MV-4-11 (cell line): Measurements from ENCODE around the gene PPP1R36.
"Not testable (repeated sequence)": the region's sequence is repeated elsewhere in the genome, so short reads cannot be mapped to it uniquely, and the experiment has no call there.

Source experiments
- DNase-seq: peaks from one replicate; lab custom pipeline; 2025; lab: John Stamatoyannopoulos, UW

Gene PPP1R36

DNA sequence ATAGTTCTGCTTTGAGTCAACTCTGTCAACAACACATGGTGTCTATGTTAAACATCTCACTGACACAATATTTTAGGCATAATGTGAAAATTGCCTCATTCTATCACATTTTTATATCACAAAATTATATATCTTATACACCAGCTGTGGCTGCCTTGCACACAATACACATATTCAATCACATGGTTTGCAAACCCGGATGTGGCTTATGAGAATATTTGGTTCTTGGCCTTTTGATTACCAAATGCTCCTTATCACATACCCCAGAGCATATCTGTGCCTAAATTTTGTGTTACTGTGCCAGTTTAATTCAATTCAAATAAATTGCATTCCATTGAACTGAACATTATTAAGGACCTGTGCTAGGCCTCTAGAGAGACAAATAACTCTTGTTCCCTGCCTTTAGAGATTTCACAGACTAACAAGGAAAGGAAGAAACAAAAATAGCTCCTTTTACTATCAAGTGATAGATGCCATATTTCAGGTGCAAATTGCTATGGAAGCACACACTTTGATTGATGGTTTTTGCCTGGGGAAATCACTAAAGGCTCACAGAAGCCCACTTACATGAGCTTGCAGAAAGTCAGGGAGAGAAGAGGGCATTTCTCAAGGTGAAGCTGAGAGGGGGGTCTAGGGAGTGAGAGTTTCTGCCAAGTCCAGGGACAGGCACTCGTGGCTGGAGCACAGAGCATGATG is 63.4 kb downstream of the PPP1R36 start:
- DNase-seq, result no peak

DNA sequence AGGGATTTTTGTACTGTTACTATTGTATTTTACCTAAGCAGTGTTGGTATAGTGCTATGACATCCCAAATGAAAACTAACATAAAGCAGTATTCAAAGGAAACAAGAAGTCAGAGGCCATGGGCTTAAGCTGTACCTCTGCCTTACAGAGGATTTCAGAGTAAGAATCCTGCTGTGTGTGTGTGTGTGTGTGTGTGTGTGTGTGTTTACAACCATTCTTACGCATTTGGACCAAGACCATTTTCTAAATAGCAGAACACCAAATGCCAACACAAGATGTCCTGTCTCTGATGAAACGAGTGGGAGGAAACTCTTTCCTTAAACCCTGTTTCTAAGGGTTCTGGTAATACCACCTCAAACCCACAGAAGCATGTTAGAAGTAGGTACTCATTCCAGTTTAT is 64.4 kb downstream of the PPP1R36 start:
- no peak for DNase-seq

DNA sequence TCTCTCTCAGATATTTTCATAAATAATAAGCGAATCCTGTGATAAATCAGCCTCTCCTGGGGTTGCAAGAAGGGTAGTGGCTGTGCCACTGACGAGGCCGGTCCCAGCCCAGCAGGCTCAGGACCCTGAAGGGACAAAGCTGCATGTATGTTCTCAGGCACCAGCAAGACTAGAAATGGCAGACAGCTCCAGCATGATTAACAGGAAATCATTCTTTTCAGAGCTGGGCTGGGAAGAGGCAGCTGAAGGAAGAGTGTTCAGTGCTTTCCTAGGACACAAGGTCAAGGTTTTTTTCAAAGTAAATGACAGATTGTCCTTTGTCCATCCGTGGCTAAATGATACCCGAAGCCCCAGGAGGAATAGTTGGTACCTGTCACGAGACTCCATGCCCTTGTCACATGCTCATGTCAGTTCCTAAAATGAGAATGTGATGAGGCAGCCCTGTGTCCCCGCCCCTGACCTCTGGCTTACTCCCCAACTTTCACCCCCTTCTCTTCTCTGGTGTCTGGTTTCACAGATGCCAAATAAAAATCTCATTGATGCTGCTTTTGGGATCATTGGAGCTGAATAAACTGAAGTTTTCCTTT is 65.1 kb downstream of the PPP1R36 start:
- no peak for DNase-seq

DNA sequence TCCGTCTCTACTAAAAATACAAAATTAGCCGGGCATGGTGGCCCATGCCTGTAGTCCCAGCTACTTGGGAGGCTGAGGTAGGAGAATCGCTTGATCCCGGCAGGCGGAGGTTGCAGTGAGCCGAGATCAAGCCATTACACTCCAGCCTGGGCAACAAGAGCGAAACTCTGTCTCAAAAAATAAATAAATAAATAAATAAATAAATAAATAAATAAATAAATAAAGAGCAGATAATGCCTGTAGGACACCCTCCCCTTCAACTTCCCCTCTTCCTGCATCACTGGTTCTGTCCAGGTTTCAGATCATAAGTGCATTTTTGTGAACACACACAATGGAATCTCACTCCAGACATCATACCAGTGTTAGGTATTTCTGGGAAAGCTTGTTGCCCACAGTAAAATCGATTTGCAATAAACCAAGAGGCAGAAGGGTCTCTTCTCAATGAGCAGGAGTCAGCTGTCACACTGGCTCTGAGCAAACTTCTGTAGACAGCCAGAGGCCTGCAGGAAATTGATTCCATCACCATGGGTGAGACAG is 68.2 kb downstream of the PPP1R36 start:
- not testable (repeated sequence) for DNase-seq

DNA sequence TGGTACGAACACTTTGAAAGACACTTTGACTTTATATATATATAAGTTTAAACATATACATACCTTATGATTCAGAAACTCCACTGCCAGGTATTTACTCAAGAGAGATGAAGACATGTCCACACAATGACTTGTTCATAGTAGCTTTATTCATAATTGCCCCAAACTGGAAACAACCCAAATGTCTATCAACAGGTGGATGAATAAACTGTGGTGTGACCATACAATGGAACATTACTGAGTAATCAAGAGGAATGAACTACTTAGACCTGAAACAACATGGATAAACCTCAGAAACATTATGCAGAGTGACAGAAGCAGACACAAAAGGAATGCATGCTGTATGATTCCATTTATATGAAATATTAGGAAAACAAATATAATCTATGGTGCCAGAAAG is 71.1 kb downstream of the PPP1R36 start:
- DNase-seq, result no peak

DNA sequence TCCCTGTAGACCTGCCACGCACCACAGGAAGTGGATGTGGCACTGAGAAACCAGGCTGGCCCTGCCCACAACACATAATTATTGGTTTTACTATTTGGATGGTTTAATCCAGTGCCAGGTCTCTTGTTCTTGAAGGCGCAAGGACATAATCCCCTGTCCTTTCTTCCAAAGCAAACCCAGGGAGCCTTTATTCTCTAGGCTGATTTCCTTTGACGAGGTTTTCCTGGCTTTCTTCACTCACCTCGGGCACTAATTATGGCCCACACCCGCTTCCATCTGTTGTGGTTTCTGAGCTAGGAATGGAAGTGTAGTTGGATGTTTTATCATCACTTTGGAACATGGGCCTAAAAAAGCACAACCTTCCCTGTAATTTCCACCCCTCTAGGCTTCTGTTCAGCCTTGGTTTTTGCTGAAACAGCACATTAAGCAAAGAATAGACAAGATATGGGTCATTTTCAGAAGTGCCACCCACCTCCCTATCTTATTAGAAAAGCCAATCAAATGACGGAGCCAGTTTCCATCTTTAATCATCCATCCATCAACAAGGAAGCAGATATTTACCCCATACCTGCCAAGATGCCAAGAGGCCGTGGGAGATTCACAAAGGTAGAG is 73.9 kb downstream of the PPP1R36 start:
- DNase-seq, result no peak

DNA sequence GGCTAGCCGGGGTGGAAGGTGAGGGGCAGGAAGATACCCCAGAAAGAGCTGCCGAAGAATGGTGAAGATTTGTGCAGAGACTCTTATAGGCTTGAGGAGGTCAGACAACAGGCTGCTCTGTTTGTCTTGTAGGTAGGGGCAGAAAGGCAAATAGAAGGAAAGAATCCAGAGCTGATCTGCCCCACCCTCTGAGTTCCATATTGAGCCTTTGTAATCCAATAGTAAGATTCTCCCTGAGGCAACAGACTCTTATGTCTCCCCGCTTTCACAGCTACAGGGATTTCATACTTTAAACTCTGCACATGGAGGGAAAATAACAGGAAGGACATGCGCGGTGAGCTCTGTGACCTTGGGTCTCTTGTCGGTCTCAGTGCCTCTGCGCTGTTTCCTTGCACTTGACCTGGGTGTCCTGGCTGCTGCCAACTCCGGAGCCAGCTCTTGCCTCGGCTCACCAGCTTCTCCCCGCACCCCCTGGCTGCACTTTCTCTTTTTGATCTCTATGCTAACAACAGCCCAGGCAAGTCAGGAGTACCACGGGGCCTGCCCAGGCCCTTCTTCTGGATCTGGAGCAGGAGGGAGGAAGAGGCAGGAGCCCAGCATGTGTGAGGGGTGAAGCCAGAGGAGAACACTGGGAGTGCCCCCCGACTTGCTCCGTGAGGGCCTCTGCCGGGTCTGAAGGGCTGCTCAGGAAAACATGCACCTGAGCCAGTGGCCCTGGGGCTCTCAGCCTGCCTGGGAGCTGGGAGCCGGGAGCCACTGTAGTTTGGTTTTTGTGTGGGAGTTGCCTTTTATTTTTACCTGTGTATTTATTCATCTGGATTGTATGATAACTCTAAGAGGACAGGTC is 75.8 kb downstream of the PPP1R36 start:
- DNase-seq, result no peak

DNA sequence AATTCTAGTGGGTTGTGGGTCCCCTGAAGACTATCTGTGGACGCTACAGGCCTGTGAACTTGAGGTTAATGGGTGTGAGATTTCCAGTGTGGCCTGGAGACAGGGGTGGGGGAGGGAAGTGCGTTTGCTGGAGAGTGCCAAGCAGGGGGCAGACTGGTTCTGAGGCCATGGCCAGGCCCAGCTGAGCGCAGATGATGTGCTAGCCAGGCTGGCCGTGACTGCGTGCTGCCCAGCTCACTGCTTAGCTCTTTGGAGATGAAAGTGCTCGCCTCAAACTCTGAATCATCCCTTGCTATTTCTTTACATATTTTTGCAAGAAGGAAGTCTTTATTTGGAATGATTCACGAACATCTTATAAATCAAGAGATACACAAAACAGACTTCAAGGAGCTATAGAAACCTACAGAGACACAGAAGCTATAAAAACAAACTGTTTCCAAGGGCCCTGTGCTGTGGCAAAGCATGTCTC is 79.2 kb downstream of the PPP1R36 start:
- peak; percentile 26 for DNase-seq

DNA sequence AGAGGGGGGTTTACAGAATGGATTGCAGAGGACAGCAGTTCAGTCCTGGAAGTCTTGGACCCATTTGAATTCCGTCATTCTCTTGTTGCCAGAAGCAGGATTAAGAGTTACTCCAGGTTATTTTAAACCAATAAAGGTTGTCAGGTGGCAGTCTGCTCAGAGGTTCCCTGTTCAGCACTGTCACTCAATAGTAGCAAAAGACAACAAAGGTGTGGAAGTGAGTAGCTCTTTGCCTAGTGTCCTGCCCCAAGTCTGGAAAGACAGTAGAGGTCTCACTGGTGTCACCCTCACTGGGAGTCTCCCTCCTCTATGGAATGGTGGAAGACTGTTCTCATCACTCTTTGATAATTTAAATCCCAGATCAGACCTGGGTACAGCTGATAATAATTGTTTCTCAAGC is 81.0 kb downstream of the PPP1R36 start:
- no peak for DNase-seq

DNA sequence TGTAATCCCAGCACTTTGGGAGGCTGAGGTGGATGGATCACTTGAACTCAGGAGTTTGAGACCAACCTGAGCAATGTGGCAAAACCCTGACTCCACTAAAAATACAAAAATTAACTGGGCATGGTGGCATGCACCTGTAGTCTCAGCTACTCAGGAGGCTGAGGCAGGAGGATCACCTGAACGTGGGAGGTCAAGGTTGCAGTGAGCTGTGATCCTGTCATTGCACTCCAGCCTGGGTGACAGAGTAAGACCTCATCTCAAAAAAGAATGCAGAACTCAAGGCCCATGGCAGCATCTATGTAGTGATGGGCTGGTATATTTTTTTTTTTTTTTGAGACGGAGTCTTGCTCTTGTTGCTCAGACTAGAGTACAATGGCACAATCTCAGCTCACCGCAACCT is 81.5 kb downstream of the PPP1R36 start:
- not testable (repeated sequence) for DNase-seq

DNA sequence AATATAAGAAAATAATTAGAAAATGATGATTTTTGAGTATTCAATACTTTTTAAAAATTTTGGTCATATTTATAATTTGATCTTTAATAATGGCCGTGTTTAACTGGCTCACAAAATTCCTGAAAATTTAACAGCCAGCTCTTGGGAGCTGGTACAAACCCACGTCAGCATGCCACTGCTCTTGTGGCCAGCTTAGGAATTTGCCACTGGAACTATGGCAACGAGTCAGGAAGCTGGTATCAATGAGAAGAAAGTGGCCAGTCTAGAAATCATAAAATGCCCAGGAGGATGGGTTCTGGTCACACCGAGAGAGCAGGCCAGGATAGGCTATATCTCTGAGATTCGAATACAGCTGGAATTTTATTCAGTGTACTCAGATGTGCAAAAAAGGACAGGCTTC is 82.3 kb downstream of the PPP1R36 start:
- DNase-seq, result no peak

DNA sequence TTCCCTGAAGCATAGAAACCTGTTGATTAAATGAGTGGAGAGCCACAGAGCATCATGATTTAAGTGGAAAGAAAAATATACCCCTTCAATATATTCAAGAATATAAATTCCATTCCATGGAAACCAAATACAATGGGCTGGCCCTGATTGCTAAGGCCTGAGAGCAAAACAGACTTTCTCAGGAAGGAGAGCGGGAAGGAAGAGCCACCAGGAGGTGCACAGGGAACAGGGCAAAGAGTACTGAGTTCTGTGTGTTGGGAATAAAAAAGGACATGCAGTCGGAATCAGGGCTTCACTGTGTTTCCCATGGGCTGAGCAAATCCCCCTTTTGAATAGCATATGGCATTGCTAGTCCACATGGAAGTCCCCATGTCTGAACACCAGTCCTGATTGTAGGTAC is 84.8 kb downstream of the PPP1R36 start:
- DNase-seq, result no peak

DNA sequence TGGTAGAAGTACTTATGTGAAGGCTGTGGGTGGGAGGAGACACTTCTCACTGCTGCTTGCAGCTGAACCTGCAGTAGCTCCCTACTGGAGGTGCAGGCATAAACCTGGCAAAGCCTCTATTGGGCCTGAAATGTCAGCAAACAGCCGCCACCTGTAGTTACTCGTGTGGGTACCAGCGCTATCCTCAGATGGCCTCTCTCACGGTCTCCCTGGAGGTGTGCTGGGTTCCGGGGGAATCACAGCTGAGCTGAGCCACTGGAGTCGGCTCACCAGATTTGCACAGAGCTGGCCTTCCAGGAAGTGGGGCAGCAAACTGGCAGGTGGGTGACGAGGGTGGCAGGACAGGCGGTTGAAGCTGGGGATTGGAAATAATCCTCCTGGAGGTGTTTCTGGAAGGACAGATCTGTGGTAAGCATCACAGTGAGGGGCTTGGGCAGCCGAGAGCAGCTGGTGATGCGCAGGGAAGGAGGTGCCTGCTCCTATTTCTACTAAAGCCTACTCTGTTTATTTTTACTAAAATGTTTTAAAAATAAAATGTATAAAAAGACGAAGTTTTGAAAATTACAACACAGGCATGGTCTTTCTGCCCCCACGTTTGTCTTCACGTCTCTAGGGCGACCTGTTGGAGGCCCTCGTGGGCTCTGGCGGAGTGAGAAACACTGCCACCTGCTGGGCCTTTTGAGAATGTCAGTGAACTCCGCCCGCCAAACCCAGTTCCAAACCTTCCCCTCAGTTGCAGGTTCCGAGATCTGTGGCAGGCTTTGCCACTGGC is 86.6 kb downstream of the PPP1R36 start:
- peak; percentile 49 for DNase-seq

DNA sequence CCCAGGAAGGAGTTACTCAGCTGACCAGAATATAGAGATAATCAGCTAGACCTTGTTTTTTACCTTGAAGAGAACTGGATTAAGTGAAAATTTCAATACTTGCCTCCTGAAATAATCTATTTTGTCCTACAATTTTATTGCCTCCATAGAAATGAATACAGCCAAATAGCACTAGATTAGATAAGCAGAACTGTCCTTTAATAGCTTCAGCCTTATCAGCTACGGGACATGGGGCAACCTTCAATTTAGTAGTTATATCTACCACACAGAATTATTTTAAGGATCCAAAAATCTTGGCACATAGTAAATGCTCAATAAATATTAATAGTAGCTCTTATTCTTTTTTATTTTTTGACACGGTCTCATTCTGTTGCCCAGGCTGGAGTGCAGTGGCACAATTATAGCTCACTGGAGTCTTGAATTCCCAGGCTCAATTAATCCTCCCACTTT is 87.2 kb downstream of the PPP1R36 start:
- DNase-seq, result no peak

DNA sequence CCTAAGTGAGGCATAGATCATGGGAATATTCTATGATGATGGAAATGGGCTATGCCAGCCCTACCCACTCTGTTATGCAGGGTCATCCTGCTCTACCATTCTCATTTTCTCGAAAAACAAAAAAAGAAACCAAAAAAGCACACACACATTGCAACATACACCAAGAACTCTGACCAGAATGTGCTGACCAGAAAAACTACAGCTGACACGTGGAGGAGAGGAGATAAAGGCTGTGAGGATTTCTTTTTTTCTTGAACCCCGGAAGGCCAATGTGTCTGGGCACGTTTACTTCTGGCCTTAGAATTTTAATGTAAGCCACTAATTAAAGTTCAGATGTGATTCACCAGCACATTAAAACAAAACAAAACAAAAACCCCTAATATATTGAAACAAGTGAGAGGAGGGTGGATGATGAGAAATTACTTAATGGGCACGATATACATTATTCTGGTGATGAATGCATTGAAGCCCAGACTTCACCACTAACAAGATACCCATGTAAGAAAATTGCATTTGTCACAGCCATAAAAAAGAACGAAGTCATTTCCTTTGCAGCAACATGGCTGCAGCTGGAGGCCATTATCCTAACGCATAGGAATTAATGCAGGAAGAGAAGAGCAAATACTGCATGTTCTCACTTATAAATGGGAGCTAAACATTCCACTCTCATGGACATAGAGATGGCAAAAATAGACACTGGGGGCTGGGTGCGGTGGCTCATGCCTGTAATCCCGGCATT is 88.1 kb downstream of the PPP1R36 start:
- DNase-seq, result peak; percentile 29

DNA sequence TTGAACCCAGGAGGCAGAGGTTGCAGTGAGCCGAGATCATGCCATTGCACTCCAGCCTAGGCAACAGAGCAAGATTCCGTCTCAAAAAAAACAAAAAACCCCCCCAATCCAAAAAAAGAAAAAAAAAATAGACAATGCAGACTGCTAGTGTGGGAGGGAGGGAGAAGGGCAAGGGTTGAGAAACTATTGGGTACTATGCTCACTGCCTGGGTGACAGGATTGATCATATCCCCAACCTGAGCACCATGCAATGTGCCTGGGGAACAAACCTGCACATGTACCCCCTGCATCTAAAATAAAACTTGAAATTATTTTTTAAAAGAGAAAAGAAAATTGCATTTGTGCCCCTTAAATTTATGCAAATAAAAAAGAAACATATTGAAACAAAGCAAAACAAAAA is 88.9 kb downstream of the PPP1R36 start:
- no peak for DNase-seq
